Amniotic stem cell (primary cell): Measurements from ENCODE around the gene LTBP1.

Source experiments
- DNase-seq: peaks from one replicate; lab custom pipeline; 2025; lab: John Stamatoyannopoulos, UW

The LTBP1 gene

GRCh38 chr2:33011373-33011772, 64.6 kb downstream of the LTBP1 start:
- DNase-seq = no peak

- DNase-seq = no peak
Observed at GRCh38 chr2:33011941-33012340, 65.2 kb downstream of the LTBP1 start.

- no peak for DNase-seq
Observed at GRCh38 chr2:33013684-33014110, 66.9 kb downstream of the LTBP1 start.

- no peak for DNase-seq
Observed at GRCh38 chr2:33014268-33014667, 67.5 kb downstream of the LTBP1 start.

- no peak for DNase-seq
Observed at GRCh38 chr2:33015421-33016142, 68.8 kb downstream of the LTBP1 start.

GRCh38 chr2:33018271-33018670, 71.5 kb downstream of the LTBP1 start:
- no peak for DNase-seq

- no peak for DNase-seq
Observed at GRCh38 chr2:33019796-33020195, 73.0 kb downstream of the LTBP1 start.

GRCh38 chr2:33020883-33021282, 74.1 kb downstream of the LTBP1 start:
- DNase-seq = no peak

GRCh38 chr2:33021542-33022227, 74.9 kb downstream of the LTBP1 start:
- no peak for DNase-seq

- DNase-seq = no peak
Observed at GRCh38 chr2:33022395-33022985, 75.7 kb downstream of the LTBP1 start.

- peak; percentile 62 for DNase-seq
Observed at GRCh38 chr2:33022989-33023727, 76.4 kb downstream of the LTBP1 start.

- DNase-seq = no peak
Observed at GRCh38 chr2:33023728-33024500, 77.2 kb downstream of the LTBP1 start.

- no peak for DNase-seq
Observed at GRCh38 chr2:33024758-33025157, 78.0 kb downstream of the LTBP1 start.

GRCh38 chr2:33029459-33029858, 82.7 kb downstream of the LTBP1 start:
- DNase-seq = no peak

GRCh38 chr2:33029926-33030325, 83.2 kb downstream of the LTBP1 start:
- no peak for DNase-seq

GRCh38 chr2:33030326-33030725, 83.6 kb downstream of the LTBP1 start:
- DNase-seq = no peak

- no peak for DNase-seq
Observed at GRCh38 chr2:33032245-33032644, 85.5 kb downstream of the LTBP1 start.

- no peak for DNase-seq
Observed at GRCh38 chr2:33033606-33034081, 86.9 kb downstream of the LTBP1 start.

GRCh38 chr2:33034784-33035183, 88.0 kb downstream of the LTBP1 start:
- DNase-seq = no peak

GRCh38 chr2:33038230-33038629, 91.5 kb downstream of the LTBP1 start:
- DNase-seq = no peak

GRCh38 chr2:33038799-33039198, 92.0 kb downstream of the LTBP1 start:
- DNase-seq = no peak

- no peak for DNase-seq
Observed at GRCh38 chr2:33040541-33040940, 93.8 kb downstream of the LTBP1 start.
